Loucy (cell line): ENCODE measurements around the gene TXNL4A.

ENCODE experiments used
- H2AFZ ChIP-seq: fragments of 200-600 bp; sonication (generic); 2 replicates; pipeline ENCODE4 v1.6.0; 2016; ENCODE audit warnings: antibody characterized with exemption, mild to moderate bottlenecking, low read length, moderate library complexity
- H3F3A ChIP-seq: fragments of 200-600 bp; 2 replicates; pipeline ENCODE4 v1.6.0; 2016; ENCODE audit warnings: antibody characterized with exemption, low read depth, mild to moderate bottlenecking
- H3K27me3 ChIP-seq: fragments of 200-600 bp; sonication (generic); 2 replicates; pipeline ENCODE4 v1.6.1; 2014; ENCODE audit warnings: low read length, mild to moderate bottlenecking; ENCODE audit not compliant: insufficient read depth, poor library complexity, severe bottlenecking
- H3K36me3 ChIP-seq: fragments of 200-600 bp; sonication (generic); 2 replicates; pipeline ENCODE4 v1.6.1; 2016; ENCODE audit warnings: low read length; ENCODE audit not compliant: insufficient read depth
- H3K4me1 ChIP-seq: fragments of 200-600 bp; sonication (generic); 2 replicates; pipeline ENCODE4 v1.5.1; 2014; ENCODE audit warnings: low read length, mild to moderate bottlenecking; ENCODE audit not compliant: insufficient read depth, poor library complexity, severe bottlenecking
- H3K4me2 ChIP-seq: fragments of 200-600 bp; sonication (generic); 2 replicates; pipeline ENCODE4 v1.6.0; 2014; ENCODE audit warnings: antibody characterized with exemption, low read length, low read depth, mild to moderate bottlenecking; ENCODE audit not compliant: poor library complexity, severe bottlenecking
- H3K4me3 ChIP-seq: fragments of 200-600 bp; sonication (generic); 2 replicates; pipeline ENCODE4 v1.5.1; 2014; ENCODE audit warnings: low read length, mild to moderate bottlenecking, mixed read lengths; ENCODE audit not compliant: poor library complexity, severe bottlenecking
- H3K79me2 ChIP-seq: fragments of 200-600 bp; sonication (generic); 2 replicates; pipeline ENCODE4 v1.6.1; 2014; ENCODE audit warnings: low read length; ENCODE audit not compliant: insufficient read depth
- H3K9ac ChIP-seq: fragments of 200-600 bp; sonication (generic); 2 replicates; pipeline ENCODE4 v1.6.0; 2014; ENCODE audit warnings: mild to moderate bottlenecking, low read depth, low read length, moderate library complexity; ENCODE audit not compliant: poor library complexity, severe bottlenecking
- H3K9me2 ChIP-seq: fragments of 200-600 bp; sonication (generic); replicated peaks from 2 replicates; pipeline ENCODE4 v1.6.1; 2016; ENCODE audit warnings: low read depth, low read length, mixed read lengths
- H3K9me3 ChIP-seq: fragments of 200-600 bp; sonication (generic); 2 replicates; pipeline ENCODE4 v1.6.1; 2014; ENCODE audit warnings: mild to moderate bottlenecking, antibody characterized with exemption, low read length, low read depth; ENCODE audit not compliant: insufficient read depth
- H4K20me1 ChIP-seq: fragments of 200-600 bp; sonication (generic); 2 replicates; pipeline ENCODE4 v1.6.0; 2014; ENCODE audit warnings: antibody characterized with exemption, low read length, mild to moderate bottlenecking; ENCODE audit not compliant: insufficient read depth, poor library complexity, severe bottlenecking
- CTCF ChIP-seq: fragments of 200-600 bp; sonication (generic); conservative IDR thresholded peaks from 2 replicates; pipeline ENCODE4 v1.5.1; 2014; ENCODE audit warnings: mild to moderate bottlenecking, antibody characterized with exemption, low read length
- EZH2phosphoT487 ChIP-seq: fragments of 200-600 bp; IDR thresholded peaks from 2 replicates; pipeline ENCODE4 v1.6.1; 2018; ENCODE audit warnings: antibody characterized with exemption, mild to moderate bottlenecking, moderate library complexity, borderline replicate concordance

TXNL4A gene

GRCh38 chr18:79944746-79945117 is 43.6 kb downstream of the TXNL4A start:
- Histone ChIP-seq H3K9me2 (no peaks in the 10 kb centered on the region), H3K9me3 (no peaks in the 10 kb centered on the region), H3F3A (no peaks in the 10 kb centered on the region), H3K9ac (peak overlapping the region; percentile 16), H3K4me3 (no peak overlapping the region), H3K36me3 (peaks cover 15% of the 10 kb centered on the region; the same call in 1 of the 2 replicates), H3K4me1 (peaks cover 36% of the 10 kb centered on the region), H3K27me3 (no peaks in the 10 kb centered on the region), H4K20me1 (peaks cover 14% of the 10 kb centered on the region), H3K4me2 (peak overlapping the region; percentile 54), H3K79me2 (peaks cover 62% of the 10 kb centered on the region), H2AFZ (no peak overlapping the region)
- TF ChIP-seq CTCF: no peak
- TF ChIP-seq EZH2phosphoT487: no peak

- H3K9ac ChIP-seq: peak overlapping the region; percentile 16
- TF ChIP-seq CTCF (no peak), EZH2phosphoT487 (no peak)
- peaks cover 34% of the 10 kb centered on the region for H3K4me1 ChIP-seq
- H3K4me2 ChIP-seq: peak overlapping the region; percentile 54
- H3K36me3 ChIP-seq: peaks cover 17% of the 10 kb centered on the region; the same call in 1 of the 2 replicates
- H3K27me3 ChIP-seq: no peaks in the 10 kb centered on the region
- peaks cover 57% of the 10 kb centered on the region for H3K79me2 ChIP-seq
- peaks cover 13% of the 10 kb centered on the region for H4K20me1 ChIP-seq
- no peaks in the 10 kb centered on the region for H3K9me2 ChIP-seq
- no peaks in the 10 kb centered on the region for H3K9me3 ChIP-seq
- H3F3A ChIP-seq: no peaks in the 10 kb centered on the region
- H2AFZ ChIP-seq: no peak overlapping the region
- H3K4me3 ChIP-seq: no peak overlapping the region
Observed at GRCh38 chr18:79944126-79944731, 44.1 kb downstream of the TXNL4A start.

GRCh38 chr18:79943608-79944125 is 44.7 kb downstream of the TXNL4A start:
- Histone ChIP-seq H3K79me2 (peaks cover 51% of the 10 kb centered on the region), H3K4me1 (peaks cover 29% of the 10 kb centered on the region)
- TF ChIP-seq CTCF (no peak), EZH2phosphoT487 (no peak)

More at GRCh38 chr18:79943608-79944125, 44.7 kb downstream of the TXNL4A start:
- H3K9me3 ChIP-seq: no peaks in the 10 kb centered on the region
- no peaks in the 10 kb centered on the region for H3K27me3 ChIP-seq
- no peaks in the 10 kb centered on the region for H3K9me2 ChIP-seq
- H3F3A ChIP-seq: no peaks in the 10 kb centered on the region
- peak overlapping the region; percentile 54 for H3K4me2 ChIP-seq
- peaks cover 13% of the 10 kb centered on the region for H4K20me1 ChIP-seq
- peaks cover 17% of the 10 kb centered on the region; the same call in 1 of the 2 replicates for H3K36me3 ChIP-seq
- no peak overlapping the region for H3K4me3 ChIP-seq
- no peak overlapping the region for H2AFZ ChIP-seq
- H3K9ac ChIP-seq: no peak overlapping the region
